ENCODE measurements around the gene GLOD5. TPM values are rescaled to one million over a fixed set of nuclear protein-coding genes. Genes with fewer than 3 reads are reported as not detected.
A peak's percentile ranks its signal among the peaks of the same experiment; 100 is the strongest.

Gene GLOD5
- total and polyA plus RNA-seq, 8 donors: 0.37 to 0.99 (median 0.64) TPM; not detected in 4

DNA sequence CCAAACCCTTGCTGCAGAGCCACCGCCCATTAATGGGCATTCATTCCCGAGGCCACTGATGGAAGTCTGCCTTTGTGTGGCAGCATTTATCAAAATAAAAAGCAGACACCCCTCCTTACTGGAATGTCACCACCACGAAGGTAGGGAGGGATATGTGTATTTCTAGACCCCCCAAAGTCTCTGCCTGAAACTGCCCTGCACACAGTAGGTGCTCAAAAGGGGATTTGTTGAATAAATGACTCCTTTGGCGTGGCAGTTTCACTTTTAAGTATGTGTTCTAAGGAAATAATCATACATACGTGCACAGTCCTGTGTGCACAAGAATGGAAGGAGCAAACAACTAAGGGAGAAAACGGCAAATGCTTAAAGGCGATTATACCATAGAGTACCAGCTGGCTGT lies 23.6 kb upstream of the GLOD5 start:
- no peaks in the 10 kb centered on the region for H3K4me1 ChIP-seq
- peak overlapping the region in 3 of 4 donors; percentile 37 to 50 (median 45) for H3K4me3 ChIP-seq
- DNase-seq (no peak), FAIRE-seq (no peak), ATAC-seq (no peak)
- no peaks in the 10 kb centered on the region for H3K36me3 ChIP-seq
- 46 to 53% methylated on average over 7 of the region's 7 CpGs for WGBS, 2 donors
- no peaks in the 10 kb centered on the region for H3K9me3 ChIP-seq
- peak overlapping the region; percentile 60 to 88 (median 75) for H3K27ac ChIP-seq
- H3K27me3 ChIP-seq: no peaks in the 10 kb centered on the region
- intact Hi-C loops (cut with DNase I): no loop called here
- TF ChIP-seq, protein P1, sequence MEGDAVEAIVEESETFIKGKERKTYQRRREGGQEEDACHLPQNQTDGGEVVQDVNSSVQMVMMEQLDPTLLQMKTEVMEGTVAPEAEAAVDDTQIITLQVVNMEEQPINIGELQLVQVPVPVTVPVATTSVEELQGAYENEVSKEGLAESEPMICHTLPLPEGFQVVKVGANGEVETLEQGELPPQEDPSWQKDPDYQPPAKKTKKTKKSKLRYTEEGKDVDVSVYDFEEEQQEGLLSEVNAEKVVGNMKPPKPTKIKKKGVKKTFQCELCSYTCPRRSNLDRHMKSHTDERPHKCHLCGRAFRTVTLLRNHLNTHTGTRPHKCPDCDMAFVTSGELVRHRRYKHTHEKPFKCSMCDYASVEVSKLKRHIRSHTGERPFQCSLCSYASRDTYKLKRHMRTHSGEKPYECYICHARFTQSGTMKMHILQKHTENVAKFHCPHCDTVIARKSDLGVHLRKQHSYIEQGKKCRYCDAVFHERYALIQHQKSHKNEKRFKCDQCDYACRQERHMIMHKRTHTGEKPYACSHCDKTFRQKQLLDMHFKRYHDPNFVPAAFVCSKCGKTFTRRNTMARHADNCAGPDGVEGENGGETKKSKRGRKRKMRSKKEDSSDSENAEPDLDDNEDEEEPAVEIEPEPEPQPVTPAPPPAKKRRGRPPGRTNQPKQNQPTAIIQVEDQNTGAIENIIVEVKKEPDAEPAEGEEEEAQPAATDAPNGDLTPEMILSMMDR (IDR thresholded peaks at IDR 0.05): no peak

DNA sequence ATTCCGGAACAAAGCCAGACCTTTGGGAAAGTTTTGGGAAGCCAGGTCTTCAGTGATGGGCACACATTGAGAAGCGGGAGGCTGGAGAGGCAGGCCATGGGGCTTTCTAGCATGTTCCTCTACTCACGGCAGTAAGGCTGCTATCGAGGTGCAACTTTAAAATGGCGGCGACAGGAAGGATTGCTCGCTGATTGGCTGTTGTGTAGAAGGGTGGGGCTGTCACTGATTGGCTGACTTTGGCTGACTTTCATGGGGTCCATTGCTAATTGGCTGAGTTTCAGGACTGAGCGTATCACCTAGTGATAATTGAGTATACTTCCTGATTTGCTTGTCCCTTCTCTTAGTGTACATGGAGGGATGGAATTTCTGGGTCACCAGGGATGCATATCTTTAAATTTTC lies 19.7 kb upstream of the GLOD5 start:
- FAIRE-seq: no peak
- Histone ChIP-seq H3K4me3 (no peak overlapping the region), H3K9me3 (no peaks in the 10 kb centered on the region), H3K4me1 (no peaks in the 10 kb centered on the region), H3K27me3 (peaks cover 0 to 4% (median 0%) of the 10 kb centered on the region in 4 donors), H3K36me3 (no peaks in the 10 kb centered on the region), H3K27ac (no peak overlapping the region)
- intact Hi-C loops (cut with DNase I): no loop called here
- TF ChIP-seq, protein P1 (IDR thresholded peaks at IDR 0.05): no peak
- WGBS, 2 donors: 87 to 92% methylated on average over 8 of the region's 8 CpGs
- no peak for ATAC-seq
- no peak for DNase-seq

DNA sequence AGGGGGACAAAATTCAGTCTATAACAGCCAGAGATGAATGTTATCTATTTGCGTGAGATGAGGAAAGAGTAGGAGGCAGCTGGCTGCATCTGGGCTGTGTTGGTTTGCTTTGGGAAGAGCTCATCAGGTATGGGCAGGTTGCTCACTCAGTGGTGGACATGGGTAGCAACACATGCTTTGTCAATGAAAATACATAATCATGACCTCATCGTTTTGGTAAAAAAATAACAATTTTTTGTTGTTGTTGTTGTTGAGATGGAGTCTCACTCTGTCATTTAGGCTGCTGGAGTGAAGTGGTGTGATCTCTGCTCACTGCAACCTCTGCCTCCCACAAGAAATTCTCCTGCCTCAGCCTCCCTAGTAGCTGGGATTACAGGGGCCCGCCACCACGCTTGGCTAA lies 16.3 kb upstream of the GLOD5 start:
- TF ChIP-seq, protein P1 (IDR thresholded peaks at IDR 0.05): no peak
- Histone ChIP-seq H3K4me3 (no peak overlapping the region), H3K36me3 (no peaks in the 10 kb centered on the region), H3K27ac (no peak overlapping the region), H3K27me3 (peaks cover 0 to 4% (median 0%) of the 10 kb centered on the region in 4 donors), H3K9me3 (no peaks in the 10 kb centered on the region), H3K4me1 (no peaks in the 10 kb centered on the region)
- no peak for DNase-seq
- intact Hi-C loops (cut with DNase I): no loop called here
- FAIRE-seq: no peak
- WGBS, 2 donors: 73% methylated on average over 4 of the region's 4 CpGs
- ATAC-seq: no peak

DNA sequence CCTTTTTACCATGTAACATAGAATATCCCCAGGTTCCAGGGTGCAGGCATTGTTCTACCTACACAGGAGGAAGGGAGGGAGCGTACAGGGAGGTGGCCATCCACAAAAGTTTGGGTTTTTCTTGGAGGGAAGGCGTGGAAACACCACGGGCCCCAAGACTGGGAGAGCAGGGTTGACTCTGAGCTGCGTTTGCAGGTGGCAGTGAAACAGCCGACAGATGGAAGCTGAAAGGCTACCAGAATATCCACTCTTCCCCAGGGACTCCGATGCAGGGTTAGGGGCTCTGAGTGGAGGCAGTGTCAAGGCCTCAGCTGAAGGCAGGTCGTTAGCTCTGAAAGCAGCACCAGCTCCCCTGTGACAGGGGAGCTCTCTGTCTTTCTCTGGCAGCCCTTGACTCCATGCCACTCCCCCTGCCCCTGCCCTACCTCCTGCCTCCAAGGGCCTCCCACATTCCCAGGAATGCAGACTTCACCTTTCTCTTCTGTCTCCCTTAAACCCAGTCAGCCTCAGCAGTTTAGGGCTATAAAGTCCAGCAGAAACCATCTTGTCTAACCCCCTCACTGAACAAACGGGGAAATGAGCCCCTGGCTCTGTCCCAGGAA lies 14.0 kb upstream of the GLOD5 start:
- Histone ChIP-seq H3K9me3 (no peaks in the 10 kb centered on the region), H3K27me3 (peaks cover 0 to 4% (median 0%) of the 10 kb centered on the region in 4 donors), H3K4me1 (no peaks in the 10 kb centered on the region), H3K36me3 (no peaks in the 10 kb centered on the region), H3K27ac (no peak overlapping the region), H3K4me3 (no peak overlapping the region)
- TF ChIP-seq, protein P1 (IDR thresholded peaks at IDR 0.05): no peak
- no peak for ATAC-seq
- intact Hi-C loops (cut with DNase I): no loop called here
- WGBS, 2 donors: 51 to 52% methylated on average over 8 of the region's 8 CpGs
- DNase-seq: no peak
- no peak for FAIRE-seq

DNA sequence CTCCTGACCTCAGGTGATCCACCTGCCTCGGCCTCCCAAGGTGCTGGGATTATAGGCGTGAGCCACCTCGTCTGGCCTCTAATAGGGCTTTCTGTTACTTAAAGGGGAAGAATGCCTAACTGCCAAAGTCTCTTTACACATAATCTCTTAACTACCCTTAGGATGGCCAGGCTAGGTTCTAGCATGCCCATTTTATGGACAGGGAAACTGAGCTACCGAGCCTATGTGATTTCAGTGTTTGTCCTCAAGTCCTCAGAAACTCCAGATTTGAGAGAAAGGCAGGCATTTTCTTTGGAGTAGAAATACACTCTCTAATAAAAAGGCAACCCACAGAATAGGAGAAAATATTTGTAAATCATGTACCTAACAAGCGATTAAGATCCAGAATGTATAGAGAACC lies 12.4 kb upstream of the GLOD5 start:
- 66 to 71% methylated on average over 5 of the region's 5 CpGs for WGBS, 2 donors
- no peak overlapping the region for H3K4me3 ChIP-seq
- H3K9me3 ChIP-seq: no peaks in the 10 kb centered on the region
- no peak for ATAC-seq
- no peak overlapping the region for H3K27ac ChIP-seq
- peaks cover 0 to 4% (median 0%) of the 10 kb centered on the region in 4 donors for H3K27me3 ChIP-seq
- H3K36me3 ChIP-seq: no peaks in the 10 kb centered on the region
- intact Hi-C loops (cut with DNase I): no loop called here
- TF ChIP-seq, protein P1 (IDR thresholded peaks at IDR 0.05): no peak
- no peak for FAIRE-seq
- H3K4me1 ChIP-seq: no peaks in the 10 kb centered on the region
- no peak for DNase-seq
